NB4 (cell line): ENCODE data around the gene GPR132.

Source experiments
- DNase-seq: peaks from one replicate; pipeline ENCODE4 v3.0.0; 2010; ENCODE audit warnings: low read depth
- H3K4me3 ChIP-seq: one replicate; pipeline ENCODE4 v1.5.1; 2011; ENCODE audit warnings: mild to moderate bottlenecking, low read depth, low read length, moderate library complexity
- MYC ChIP-seq: IDR thresholded peaks from 2 replicates; pipeline ENCODE4 v1.6.1; 2011; ENCODE audit warnings: low read depth, low read length
- POLR2A ChIP-seq: IDR thresholded peaks from 2 replicates; pipeline ENCODE4 v1.6.1; 2011; ENCODE audit warnings: mild to moderate bottlenecking; ENCODE audit not compliant: insufficient read length; ENCODE audit errors: extremely low read depth
- TF ChIP-seq, protein P1 (sequence below): IDR thresholded peaks from 2 replicates; pipeline ENCODE4 v1.6.1; 2011; ENCODE audit warnings: low read depth, low read length
- TF ChIP-seq, protein P2 (sequence below): IDR thresholded peaks from one replicate; pipeline ENCODE4 v1.5.1; 2012; ENCODE audit warnings: low read depth, low read length

The GPR132 gene

DNA sequence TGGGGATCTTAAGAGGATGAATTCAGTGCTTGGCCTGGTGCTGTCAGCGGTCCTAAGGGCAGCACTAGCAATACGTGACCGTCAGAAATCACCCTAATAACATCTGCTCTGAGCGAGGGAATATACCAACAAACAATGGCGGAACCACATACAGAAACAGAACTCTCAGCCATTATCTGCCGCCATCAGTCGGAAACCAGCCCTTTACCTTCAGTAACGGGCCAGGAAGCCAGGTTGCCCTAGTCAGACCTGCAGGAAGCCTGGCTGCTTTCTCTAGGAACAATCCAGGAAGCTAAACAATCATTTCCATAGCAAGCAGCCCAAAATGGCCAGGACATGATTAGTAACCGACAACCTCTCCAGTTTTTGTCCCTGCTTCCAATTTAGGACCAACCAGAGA, 50.0 kb downstream of the GPR132 start:
- DNase-seq: no peak
- TF ChIP-seq MYC: no peak
- TF ChIP-seq, protein P1, sequence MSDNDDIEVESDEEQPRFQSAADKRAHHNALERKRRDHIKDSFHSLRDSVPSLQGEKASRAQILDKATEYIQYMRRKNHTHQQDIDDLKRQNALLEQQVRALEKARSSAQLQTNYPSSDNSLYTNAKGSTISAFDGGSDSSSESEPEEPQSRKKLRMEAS: no peak
- TF ChIP-seq, protein P2, sequence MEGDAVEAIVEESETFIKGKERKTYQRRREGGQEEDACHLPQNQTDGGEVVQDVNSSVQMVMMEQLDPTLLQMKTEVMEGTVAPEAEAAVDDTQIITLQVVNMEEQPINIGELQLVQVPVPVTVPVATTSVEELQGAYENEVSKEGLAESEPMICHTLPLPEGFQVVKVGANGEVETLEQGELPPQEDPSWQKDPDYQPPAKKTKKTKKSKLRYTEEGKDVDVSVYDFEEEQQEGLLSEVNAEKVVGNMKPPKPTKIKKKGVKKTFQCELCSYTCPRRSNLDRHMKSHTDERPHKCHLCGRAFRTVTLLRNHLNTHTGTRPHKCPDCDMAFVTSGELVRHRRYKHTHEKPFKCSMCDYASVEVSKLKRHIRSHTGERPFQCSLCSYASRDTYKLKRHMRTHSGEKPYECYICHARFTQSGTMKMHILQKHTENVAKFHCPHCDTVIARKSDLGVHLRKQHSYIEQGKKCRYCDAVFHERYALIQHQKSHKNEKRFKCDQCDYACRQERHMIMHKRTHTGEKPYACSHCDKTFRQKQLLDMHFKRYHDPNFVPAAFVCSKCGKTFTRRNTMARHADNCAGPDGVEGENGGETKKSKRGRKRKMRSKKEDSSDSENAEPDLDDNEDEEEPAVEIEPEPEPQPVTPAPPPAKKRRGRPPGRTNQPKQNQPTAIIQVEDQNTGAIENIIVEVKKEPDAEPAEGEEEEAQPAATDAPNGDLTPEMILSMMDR: no peak
- TF ChIP-seq POLR2A: no peak
- no peak overlapping the region for H3K4me3 ChIP-seq

DNA sequence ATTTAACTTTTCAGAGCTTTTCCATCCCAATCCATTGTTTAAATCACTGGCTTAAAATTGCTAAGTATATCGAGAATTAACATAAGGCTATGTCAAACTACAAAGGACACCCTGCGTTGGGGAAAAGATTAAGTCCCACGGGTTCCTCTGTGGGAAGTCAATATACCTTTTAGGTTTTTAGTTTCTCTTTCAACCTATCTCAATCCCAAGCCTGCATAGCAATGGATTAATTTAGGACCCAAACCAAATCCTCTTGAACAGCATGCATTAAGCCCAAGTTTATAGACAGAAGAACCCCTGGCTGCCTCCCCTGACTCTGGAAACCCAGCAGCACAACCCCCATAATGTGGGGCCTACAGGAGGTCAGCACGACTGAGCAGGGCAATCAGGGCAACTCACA, 50.6 kb downstream of the GPR132 start:
- TF ChIP-seq, protein P2: no peak
- TF ChIP-seq, protein P1: no peak
- no peak for TF ChIP-seq MYC
- TF ChIP-seq POLR2A: no peak
- DNase-seq: no peak
- H3K4me3 ChIP-seq: no peak overlapping the region

DNA sequence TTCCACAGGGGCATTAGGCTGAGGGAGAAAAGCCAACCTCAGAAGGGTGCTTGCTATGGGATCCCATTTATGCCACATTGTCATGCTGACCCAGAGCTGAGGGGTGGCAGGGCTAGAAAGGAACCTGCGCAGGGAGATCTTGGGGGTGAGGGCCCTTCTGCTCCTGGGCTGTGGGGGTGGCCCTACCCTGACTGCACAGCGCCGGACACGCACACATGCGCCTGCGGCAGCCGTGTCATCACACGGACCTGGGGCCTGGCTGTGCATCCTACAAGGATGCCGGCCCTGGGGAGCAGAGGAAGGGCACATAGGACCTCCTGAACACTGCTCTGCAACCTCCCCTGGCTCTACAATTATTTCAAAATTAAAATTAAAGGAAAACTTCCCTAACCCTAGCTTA, 51.2 kb downstream of the GPR132 start:
- TF ChIP-seq, protein P2: no peak
- TF ChIP-seq POLR2A: no peak
- TF ChIP-seq MYC: no peak
- TF ChIP-seq, protein P1: no peak
- no peak for DNase-seq
- no peak overlapping the region for H3K4me3 ChIP-seq

DNA sequence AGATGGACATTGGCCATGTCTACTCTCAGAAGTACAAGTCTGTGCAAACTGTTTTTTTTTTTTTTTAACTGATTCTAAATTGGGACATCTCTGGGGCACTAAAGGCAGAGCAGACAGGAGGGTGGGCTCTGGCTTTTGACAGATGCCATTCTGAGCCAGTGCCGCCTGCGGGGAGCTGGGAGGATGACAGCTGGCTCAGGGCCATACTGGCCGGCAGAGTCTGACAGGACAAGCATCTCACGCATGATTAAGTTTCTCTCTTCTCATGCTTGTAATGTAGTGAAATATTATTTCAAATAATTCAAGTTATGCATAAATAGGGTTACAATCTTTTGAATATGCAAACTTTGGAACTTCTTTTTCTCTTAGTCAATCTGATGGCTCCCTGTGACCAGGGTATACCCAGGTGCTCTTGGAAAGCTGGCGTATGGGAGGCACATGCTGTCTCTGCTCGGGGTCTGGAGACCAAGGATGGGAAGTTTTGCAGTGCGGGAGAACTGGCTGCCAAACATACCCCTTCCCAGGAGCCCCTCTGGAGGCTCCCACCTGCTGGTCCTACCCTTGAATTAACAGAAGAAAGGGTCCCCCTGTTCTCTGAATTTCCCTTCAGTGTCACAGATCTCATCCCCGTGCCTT, 52.0 kb downstream of the GPR132 start:
- H3K4me3 ChIP-seq: no peak overlapping the region
- no peak for DNase-seq

DNA sequence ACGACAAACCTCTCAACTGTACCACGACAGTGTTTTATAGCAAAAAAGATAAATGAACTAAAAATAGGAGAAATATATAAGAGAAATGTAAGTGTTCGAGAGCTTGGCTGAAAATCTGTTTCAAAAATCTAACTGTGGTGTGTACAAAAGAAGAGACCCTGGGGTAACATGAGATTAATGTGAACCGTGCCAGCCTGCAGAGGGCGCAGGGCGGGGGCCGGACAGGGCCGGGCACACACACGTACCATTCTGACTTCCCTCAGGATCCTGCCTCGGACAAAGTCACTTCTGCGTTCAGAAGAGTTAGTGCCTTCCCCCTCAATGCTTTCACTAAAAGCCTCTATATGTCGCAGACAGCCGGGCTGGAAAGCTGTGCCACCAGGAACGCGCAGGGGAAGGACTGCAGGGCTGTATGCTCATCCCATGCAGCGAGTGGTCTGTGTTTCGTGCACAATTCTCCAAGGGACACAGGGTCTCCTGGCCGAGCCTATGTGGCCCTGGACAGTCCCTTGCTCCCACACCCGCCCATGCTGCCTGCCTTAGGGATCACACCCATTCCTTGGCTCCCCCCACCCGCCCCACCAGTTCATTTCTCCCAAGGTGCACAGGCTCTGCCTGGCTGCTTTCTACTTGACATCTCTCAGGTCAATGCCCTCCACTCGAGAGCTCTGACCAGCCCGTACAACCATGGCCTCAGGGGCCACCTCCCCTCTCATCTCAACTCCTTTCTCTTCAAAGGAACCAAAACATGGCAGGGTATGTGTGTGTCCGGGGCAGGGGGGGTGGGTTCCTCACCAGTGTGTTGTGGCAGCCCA, 52.9 kb downstream of the GPR132 start:
- TF ChIP-seq, protein P2: no peak
- no peak for TF ChIP-seq POLR2A
- TF ChIP-seq, protein P1: no peak
- no peak for TF ChIP-seq MYC
- no peak overlapping the region for H3K4me3 ChIP-seq
- DNase-seq: no peak

More for the DNA sequence above, 52.0 kb downstream of the GPR132 start:
- TF ChIP-seq, protein P2: no peak
- no peak for TF ChIP-seq MYC
- TF ChIP-seq POLR2A: no peak
- TF ChIP-seq, protein P1: no peak
